ENCODE measurements around the gene KLHL35.
A peak's percentile ranks its signal among the peaks of the same experiment; 100 is the strongest.

The KLHL35 gene

DNA sequence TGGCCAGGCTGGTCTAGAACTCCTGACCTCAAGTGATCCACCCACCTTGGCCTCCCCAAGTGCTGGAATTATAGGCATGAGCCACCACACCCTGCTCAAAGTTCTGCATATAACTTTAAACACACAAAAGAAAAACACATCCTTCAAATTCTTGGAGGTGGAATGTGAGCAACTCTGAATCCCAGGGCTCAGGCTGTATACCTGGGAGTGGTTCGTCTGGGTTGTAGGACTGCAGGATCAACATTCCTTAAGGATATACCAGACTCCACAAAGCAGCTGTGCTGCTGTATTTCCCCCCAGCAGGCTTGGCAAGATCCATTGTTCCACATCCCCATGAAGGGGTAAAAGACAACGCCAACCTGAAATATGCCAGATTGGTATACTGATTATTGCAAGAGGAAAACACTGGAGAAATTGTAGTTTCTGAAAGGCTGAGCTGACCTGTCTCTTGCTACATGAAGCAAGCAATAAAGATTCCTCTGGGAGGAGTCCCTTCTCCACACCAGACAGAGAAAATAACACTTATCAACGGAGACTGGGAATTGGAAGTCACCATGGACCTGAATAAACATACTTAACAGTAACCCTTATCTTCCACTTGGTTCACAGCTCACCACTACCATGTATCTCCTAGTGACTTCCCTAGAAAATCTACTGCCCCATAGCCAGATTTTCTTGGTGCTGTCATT is 45.9 kb downstream of the KLHL35 start:
- TF ChIP-seq EZH2phosphoT487 (IDR thresholded peaks at IDR 0.05; ENCODE audit: borderline replicate concordance, low read length) = no peak
- TF ChIP-seq, protein P1, sequence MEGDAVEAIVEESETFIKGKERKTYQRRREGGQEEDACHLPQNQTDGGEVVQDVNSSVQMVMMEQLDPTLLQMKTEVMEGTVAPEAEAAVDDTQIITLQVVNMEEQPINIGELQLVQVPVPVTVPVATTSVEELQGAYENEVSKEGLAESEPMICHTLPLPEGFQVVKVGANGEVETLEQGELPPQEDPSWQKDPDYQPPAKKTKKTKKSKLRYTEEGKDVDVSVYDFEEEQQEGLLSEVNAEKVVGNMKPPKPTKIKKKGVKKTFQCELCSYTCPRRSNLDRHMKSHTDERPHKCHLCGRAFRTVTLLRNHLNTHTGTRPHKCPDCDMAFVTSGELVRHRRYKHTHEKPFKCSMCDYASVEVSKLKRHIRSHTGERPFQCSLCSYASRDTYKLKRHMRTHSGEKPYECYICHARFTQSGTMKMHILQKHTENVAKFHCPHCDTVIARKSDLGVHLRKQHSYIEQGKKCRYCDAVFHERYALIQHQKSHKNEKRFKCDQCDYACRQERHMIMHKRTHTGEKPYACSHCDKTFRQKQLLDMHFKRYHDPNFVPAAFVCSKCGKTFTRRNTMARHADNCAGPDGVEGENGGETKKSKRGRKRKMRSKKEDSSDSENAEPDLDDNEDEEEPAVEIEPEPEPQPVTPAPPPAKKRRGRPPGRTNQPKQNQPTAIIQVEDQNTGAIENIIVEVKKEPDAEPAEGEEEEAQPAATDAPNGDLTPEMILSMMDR (IDR thresholded peaks at IDR 0.05; ENCODE audit: low read depth, low read length, poor library complexity, severe bottlenecking) = no peak
- H3K4me2 ChIP-seq (ENCODE audit: low read length) = no peak overlapping the region
- no peaks in the 10 kb centered on the region for H3F3A ChIP-seq (ENCODE audit: control insufficient read depth, insufficient read depth)
- no peaks in the 10 kb centered on the region for H3K79me2 ChIP-seq (ENCODE audit: control insufficient read depth, low read length)
- peaks cover 5% of the 10 kb centered on the region for H3K27me3 ChIP-seq (ENCODE audit: control insufficient read depth, low read length)
- no peaks in the 10 kb centered on the region for H3K9me3 ChIP-seq (ENCODE audit: control insufficient read depth, insufficient read depth, low read length)
- H3K9me2 ChIP-seq (replicated peaks; ENCODE audit: control insufficient read depth, low read length) = no peaks in the 10 kb centered on the region
- 0 out of 2 replicates have a peak, but pooled peaks cover 3% of the 10 kb centered on the region for H4K20me1 ChIP-seq (ENCODE audit: control insufficient read depth, insufficient read depth, low read depth, low read length)
- no peaks in the 10 kb centered on the region for H3K36me3 ChIP-seq (ENCODE audit: control insufficient read depth, low read length)
- no peak overlapping the region for H3K27ac ChIP-seq (ENCODE audit: low read depth, low read length)
- H3K4me1 ChIP-seq (ENCODE audit: control insufficient read depth, low read length) = no peaks in the 10 kb centered on the region
- H3K4me3 ChIP-seq (ENCODE audit: low read length) = no peak overlapping the region

DNA sequence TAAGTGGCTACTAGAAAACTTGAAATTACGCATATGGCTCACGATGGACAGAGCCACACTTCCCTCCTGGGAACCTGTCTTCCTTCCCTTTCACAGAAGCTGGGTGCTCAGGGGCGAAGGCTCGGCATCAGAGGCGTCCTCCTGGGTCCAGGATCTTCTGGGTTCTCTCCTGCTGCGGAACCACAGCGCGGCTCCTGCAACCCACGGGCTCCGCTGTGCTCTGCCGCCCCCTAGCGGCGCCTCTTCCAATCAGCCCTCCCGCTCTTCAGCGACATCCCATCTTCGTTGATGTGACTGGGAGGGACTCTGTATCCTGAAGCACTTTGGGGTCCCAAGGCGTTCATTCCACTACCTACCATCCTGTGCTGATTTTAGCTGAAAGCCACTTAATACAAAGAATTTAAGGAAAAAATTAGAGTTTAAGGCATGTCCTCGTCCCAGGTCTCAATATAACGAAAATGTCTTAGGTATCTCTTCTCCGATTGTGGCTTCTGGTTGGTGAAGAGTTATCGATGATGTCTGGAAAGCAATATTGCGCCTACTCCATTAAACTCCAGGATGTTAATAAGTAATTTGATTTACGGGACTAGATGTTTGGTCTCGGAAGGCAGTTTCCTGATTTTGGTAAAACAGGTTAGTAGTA is 48.4 kb downstream of the KLHL35 start:
- Histone ChIP-seq H3K36me3 (ENCODE audit: control insufficient read depth, low read length) (no peaks in the 10 kb centered on the region), H4K20me1 (ENCODE audit: control insufficient read depth, insufficient read depth, low read depth, low read length) (0 out of 2 replicates have a peak, but pooled peaks cover 3% of the 10 kb centered on the region), H3K4me1 (ENCODE audit: control insufficient read depth, low read length) (no peaks in the 10 kb centered on the region), H3K4me3 (ENCODE audit: low read length) (no peak overlapping the region), H3K27ac (ENCODE audit: low read depth, low read length) (no peak overlapping the region), H3K9me3 (ENCODE audit: control insufficient read depth, insufficient read depth, low read length) (no peaks in the 10 kb centered on the region), H3K79me2 (ENCODE audit: control insufficient read depth, low read length) (no peaks in the 10 kb centered on the region), H3K27me3 (ENCODE audit: control insufficient read depth, low read length) (peaks cover 5% of the 10 kb centered on the region), H3K4me2 (ENCODE audit: low read length) (no peak overlapping the region), H3F3A (ENCODE audit: control insufficient read depth, insufficient read depth) (no peaks in the 10 kb centered on the region), H3K9me2 (replicated peaks; ENCODE audit: control insufficient read depth, low read length) (no peaks in the 10 kb centered on the region)
- TF ChIP-seq, protein P1 (IDR thresholded peaks at IDR 0.05; ENCODE audit: low read depth, low read length, poor library complexity, severe bottlenecking) = peak; percentile 98
- 0 out of 2 replicates have a peak, but pooled peaks have one; percentile 21 for TF ChIP-seq EZH2phosphoT487 (IDR thresholded peaks at IDR 0.05; ENCODE audit: borderline replicate concordance, low read length)

DNA sequence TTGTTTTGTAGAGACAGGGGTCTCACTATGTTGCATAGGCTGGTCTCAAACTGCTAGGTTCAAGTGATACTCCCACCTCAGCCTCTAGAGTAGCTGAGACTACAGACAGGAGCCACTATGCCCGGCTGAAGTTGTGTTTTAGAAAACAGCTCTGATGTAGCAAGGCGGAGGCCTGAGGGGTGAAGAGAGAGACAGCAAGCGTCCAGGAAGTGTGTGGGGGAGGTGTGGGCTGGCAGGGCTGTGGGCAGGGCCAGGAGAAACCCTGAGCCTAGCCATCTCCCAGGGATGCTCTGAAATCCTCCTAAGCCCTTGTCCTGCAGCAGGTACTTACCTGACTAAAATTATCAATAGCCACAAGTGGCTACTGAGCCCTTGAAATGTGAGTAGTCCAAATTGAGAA is 49.8 kb downstream of the KLHL35 start:
- H3F3A ChIP-seq (ENCODE audit: control insufficient read depth, insufficient read depth) = no peaks in the 10 kb centered on the region
- H3K27me3 ChIP-seq (ENCODE audit: control insufficient read depth, low read length) = peaks cover 5% of the 10 kb centered on the region
- H4K20me1 ChIP-seq (ENCODE audit: control insufficient read depth, insufficient read depth, low read depth, low read length) = 0 out of 2 replicates have a peak, but pooled peaks cover 3% of the 10 kb centered on the region
- no peaks in the 10 kb centered on the region for H3K9me2 ChIP-seq (replicated peaks; ENCODE audit: control insufficient read depth, low read length)
- no peaks in the 10 kb centered on the region for H3K4me1 ChIP-seq (ENCODE audit: control insufficient read depth, low read length)
- no peak overlapping the region for H3K4me3 ChIP-seq (ENCODE audit: low read length)
- no peaks in the 10 kb centered on the region for H3K79me2 ChIP-seq (ENCODE audit: control insufficient read depth, low read length)
- no peaks in the 10 kb centered on the region for H3K9me3 ChIP-seq (ENCODE audit: control insufficient read depth, insufficient read depth, low read length)
- no peak overlapping the region for H3K27ac ChIP-seq (ENCODE audit: low read depth, low read length)
- TF ChIP-seq EZH2phosphoT487 (IDR thresholded peaks at IDR 0.05; ENCODE audit: borderline replicate concordance, low read length) = no peak
- TF ChIP-seq, protein P1 (IDR thresholded peaks at IDR 0.05; ENCODE audit: low read depth, low read length, poor library complexity, severe bottlenecking) = no peak
- H3K4me2 ChIP-seq (ENCODE audit: low read length) = no peak overlapping the region
- no peaks in the 10 kb centered on the region for H3K36me3 ChIP-seq (ENCODE audit: control insufficient read depth, low read length)
